ENCODE data around the gene KCNQ4. TPM values are rescaled to one million over a fixed set of nuclear protein-coding genes. Genes with fewer than 3 reads are reported as not detected.

The KCNQ4 gene
- polyA plus RNA-seq, 2 donors = 1.4 to 1.9 TPM

GRCh38 chr1:40774266-40774998, 9.2 kb upstream of the KCNQ4 start:
- 28 to 31% methylated on average over 3 of the region's 3 CpGs for WGBS, 2 donors
- H3K36me3 ChIP-seq (ENCODE audit: control insufficient read depth in 2 of 2, insufficient read depth in 2 of 2, low read length in 1 of 2) = peaks cover 0 to 13% of the 10 kb centered on the region in 2 donors

DNA sequence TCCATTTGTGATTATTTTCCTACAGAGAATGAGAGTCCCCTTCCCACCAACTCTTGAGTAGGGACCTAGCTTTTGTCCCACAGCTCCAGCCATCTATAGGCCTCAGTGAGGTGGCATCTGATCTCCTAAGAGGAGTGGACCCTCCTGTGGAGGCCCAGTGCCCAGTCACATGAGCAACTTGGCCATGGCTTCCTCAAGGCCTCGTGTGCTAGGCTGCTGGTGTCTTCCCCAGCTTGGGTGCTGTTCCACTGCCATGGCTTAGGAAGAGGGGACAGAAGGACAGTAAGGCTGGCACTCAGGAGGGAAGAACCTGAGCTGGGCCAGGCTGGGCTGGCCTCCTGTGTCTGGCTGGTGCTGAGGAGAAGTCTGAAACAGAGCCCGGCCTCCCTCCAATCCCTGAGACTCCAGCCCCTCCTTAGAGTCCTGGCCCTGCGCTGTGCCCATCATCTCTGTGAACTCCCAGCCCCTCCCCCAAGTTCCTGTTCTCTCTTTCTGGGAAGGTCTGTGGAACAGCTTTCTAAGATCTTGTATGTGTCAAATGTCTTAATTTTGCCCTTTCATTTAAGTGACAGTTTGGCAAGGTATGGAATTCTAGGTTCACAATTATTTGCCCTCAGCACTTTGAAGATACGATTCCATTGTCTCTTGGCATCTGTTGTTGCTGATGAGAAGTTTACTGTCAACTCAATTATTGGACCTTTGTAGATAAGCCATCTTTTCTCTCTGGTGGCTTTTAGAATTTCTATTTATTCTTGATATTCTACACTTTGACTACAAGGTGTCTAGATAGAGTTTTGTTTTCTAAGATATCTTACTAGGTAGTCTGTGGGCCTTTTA, 7.1 kb upstream of the KCNQ4 start:
- H3K9me3 ChIP-seq (ENCODE audit: control insufficient read depth in 2 of 2, insufficient read depth in 1 of 2, low read depth in 1 of 2, low read length in 1 of 2) = no peaks in the 10 kb centered on the region
- H3K27me3 ChIP-seq (ENCODE audit: control insufficient read depth in 1 of 2, insufficient read depth in 2 of 2, low read length in 2 of 2) = no peaks in the 10 kb centered on the region
- H3K27ac ChIP-seq (ENCODE audit: low read depth in 2 of 2, low read length in 1 of 2) = no peak overlapping the region
- H3K36me3 ChIP-seq (ENCODE audit: control insufficient read depth in 2 of 2, insufficient read depth in 2 of 2, low read length in 1 of 2) = peaks cover 0 to 2% of the 10 kb centered on the region in 2 donors
- 92 to 95% methylated on average over 4 of the region's 4 CpGs for WGBS, 2 donors
- H3K4me3 ChIP-seq (ENCODE audit: low read depth in 1 of 2, low read length in 2 of 2) = no peak overlapping the region
- no peaks in the 10 kb centered on the region for H3K4me1 ChIP-seq (ENCODE audit: control insufficient read depth in 2 of 2, insufficient read depth in 2 of 2, low read length in 1 of 2)

More at GRCh38 chr1:40774266-40774998, 9.2 kb upstream of the KCNQ4 start:
- Histone ChIP-seq H3K4me3 (ENCODE audit: low read depth in 1 of 2, low read length in 2 of 2) (no peak overlapping the region), H3K27ac (ENCODE audit: low read depth in 2 of 2, low read length in 1 of 2) (no peak overlapping the region), H3K27me3 (ENCODE audit: control insufficient read depth in 1 of 2, insufficient read depth in 2 of 2, low read length in 2 of 2) (no peaks in the 10 kb centered on the region), H3K4me1 (ENCODE audit: control insufficient read depth in 2 of 2, insufficient read depth in 2 of 2, low read length in 1 of 2) (no peaks in the 10 kb centered on the region), H3K9me3 (ENCODE audit: control insufficient read depth in 2 of 2, insufficient read depth in 1 of 2, low read depth in 1 of 2, low read length in 1 of 2) (no peaks in the 10 kb centered on the region)

DNA sequence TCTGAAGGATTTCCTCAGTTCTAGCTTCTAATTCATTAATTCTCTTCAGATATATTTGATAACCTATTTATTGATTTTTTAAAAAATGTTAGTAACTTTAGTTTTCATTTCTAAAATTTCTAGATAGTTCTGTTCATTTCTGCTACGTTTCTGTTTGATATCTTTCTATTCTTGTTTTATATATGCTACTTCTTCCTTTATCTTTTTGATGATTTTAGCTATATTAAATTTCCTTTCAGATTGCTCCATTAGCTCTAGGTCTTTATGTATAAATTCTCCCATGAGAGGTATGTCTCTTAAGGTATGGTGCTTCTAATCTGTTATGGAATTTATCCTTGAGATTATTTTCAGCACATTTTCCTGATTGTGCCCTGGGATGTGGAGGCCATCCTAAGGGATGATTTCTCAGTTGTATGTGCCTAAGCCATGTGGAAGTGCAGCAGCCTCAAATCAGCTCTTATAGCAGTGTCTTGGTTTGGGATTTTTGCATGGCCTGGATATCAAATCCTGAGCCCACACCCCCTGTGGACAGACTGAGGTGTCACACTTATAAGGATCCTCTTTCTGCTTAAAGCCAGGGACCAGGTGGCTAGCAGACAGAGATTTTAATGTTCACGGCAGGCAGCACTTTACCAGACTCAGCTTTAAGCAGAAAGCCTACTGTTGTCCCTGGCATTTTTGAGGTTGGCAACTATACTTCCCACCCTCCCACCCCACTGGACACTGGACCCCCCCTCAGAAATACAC, 6.2 kb upstream of the KCNQ4 start:
- Histone ChIP-seq H3K9me3 (ENCODE audit: control insufficient read depth in 2 of 2, insufficient read depth in 1 of 2, low read depth in 1 of 2, low read length in 1 of 2) (no peaks in the 10 kb centered on the region), H3K27ac (ENCODE audit: low read depth in 2 of 2, low read length in 1 of 2) (no peak overlapping the region), H3K4me3 (ENCODE audit: low read depth in 1 of 2, low read length in 2 of 2) (no peak overlapping the region), H3K4me1 (ENCODE audit: control insufficient read depth in 2 of 2, insufficient read depth in 2 of 2, low read length in 1 of 2) (no peaks in the 10 kb centered on the region), H3K27me3 (ENCODE audit: control insufficient read depth in 1 of 2, insufficient read depth in 2 of 2, low read length in 2 of 2) (no peaks in the 10 kb centered on the region), H3K36me3 (ENCODE audit: control insufficient read depth in 2 of 2, insufficient read depth in 2 of 2, low read length in 1 of 2) (peaks cover 0 to 2% of the 10 kb centered on the region in 2 donors)
- WGBS, 2 donors = 97 to 99% methylated on average over 2 of the region's 2 CpGs

DNA sequence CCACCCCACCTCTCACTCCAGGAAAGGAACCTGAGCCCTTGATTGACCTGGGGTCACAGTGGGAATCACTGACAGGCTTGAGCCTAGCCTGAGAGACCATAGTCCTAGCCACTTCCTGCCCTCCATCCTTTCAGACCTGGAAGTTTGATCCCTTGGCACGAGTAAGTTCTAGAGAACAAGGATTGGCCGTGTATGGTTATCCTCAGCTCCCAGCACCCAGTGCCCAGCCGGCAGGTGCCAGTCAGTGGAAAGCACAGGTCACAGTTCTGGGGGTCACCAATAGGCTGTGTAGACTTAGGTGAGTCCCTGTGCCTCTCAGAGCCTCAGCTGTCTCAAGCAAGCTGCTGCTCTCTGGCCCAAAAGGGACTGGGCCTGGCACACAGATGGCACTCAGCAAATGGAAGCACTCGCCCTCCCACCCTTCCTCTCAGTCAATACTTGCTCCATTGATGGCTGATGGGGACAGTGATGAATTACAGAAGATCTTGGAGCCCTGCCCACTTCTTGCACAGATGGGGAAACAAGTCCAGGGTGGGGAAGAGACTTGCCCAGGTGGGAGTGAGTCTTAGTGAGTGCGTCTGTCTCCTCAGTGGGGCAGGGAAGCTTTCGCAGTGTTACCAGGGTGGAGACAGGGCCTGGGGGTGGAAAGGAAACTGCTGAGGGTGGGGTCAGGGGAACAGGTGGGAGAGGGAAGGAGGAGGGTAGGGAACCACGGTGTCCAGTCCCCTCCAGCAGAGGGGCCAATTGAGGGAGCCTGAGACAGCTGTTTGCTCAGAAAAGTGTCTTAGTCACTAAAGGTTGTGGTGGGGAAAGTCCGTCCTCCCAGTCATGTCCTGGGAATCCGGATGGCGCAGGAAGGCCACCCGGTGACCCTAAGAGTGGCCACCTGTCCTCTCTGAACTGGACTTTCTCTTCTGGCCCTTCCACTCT, 2.6 kb upstream of the KCNQ4 start:
- Histone ChIP-seq H3K27me3 (ENCODE audit: control insufficient read depth in 1 of 2, insufficient read depth in 2 of 2, low read length in 2 of 2) (no peaks in the 10 kb centered on the region), H3K27ac (ENCODE audit: low read depth in 2 of 2, low read length in 1 of 2) (no peak overlapping the region), H3K36me3 (ENCODE audit: control insufficient read depth in 2 of 2, insufficient read depth in 2 of 2, low read length in 1 of 2) (peaks cover 0 to 2% of the 10 kb centered on the region in 2 donors), H3K4me1 (ENCODE audit: control insufficient read depth in 2 of 2, insufficient read depth in 2 of 2, low read length in 1 of 2) (peaks cover 4 to 16% of the 10 kb centered on the region in 2 donors), H3K9me3 (ENCODE audit: control insufficient read depth in 2 of 2, insufficient read depth in 1 of 2, low read depth in 1 of 2, low read length in 1 of 2) (no peaks in the 10 kb centered on the region), H3K4me3 (ENCODE audit: low read depth in 1 of 2, low read length in 2 of 2) (no peak overlapping the region)
- 75 to 84% methylated on average over 10 to 11 of the region's 11 CpGs for WGBS, 2 donors

DNA sequence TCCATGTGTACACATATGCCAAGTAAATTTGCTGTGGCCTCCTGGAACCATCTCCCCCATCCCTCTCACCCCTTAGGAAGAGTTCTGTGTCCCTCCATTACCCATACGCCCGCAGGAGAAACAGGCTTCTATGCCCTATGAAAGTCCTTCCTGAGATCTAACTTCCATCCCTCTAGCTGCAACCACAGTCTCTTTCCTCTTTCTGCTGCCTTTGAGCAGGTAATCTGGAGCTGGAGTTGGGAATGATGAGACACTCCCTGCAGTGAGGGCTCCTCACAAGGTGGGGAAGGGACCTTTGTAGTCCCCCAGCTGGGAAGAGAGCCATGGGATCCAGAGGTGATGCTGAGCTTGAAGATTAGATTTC, 2.0 kb upstream of the KCNQ4 start:
- no peaks in the 10 kb centered on the region for H3K27me3 ChIP-seq (ENCODE audit: control insufficient read depth in 1 of 2, insufficient read depth in 2 of 2, low read length in 2 of 2)
- 87 to 90% methylated on average over 2 of the region's 2 CpGs for WGBS, 2 donors
- H3K9me3 ChIP-seq (ENCODE audit: control insufficient read depth in 2 of 2, insufficient read depth in 1 of 2, low read depth in 1 of 2, low read length in 1 of 2) = no peaks in the 10 kb centered on the region
- H3K4me3 ChIP-seq (ENCODE audit: low read depth in 1 of 2, low read length in 2 of 2) = no peak overlapping the region
- H3K27ac ChIP-seq (ENCODE audit: low read depth in 2 of 2, low read length in 1 of 2) = no peak overlapping the region
- H3K4me1 ChIP-seq (ENCODE audit: control insufficient read depth in 2 of 2, insufficient read depth in 2 of 2, low read length in 1 of 2) = peaks cover 4 to 16% of the 10 kb centered on the region in 2 donors
- peaks cover 0 to 2% of the 10 kb centered on the region in 2 donors for H3K36me3 ChIP-seq (ENCODE audit: control insufficient read depth in 2 of 2, insufficient read depth in 2 of 2, low read length in 1 of 2)

GRCh38 chr1:40782371-40782956, 1.1 kb upstream of the KCNQ4 start:
- H3K4me3 ChIP-seq (ENCODE audit: low read depth in 1 of 2, low read length in 2 of 2) = no peak overlapping the region
- H3K36me3 ChIP-seq (ENCODE audit: control insufficient read depth in 2 of 2, insufficient read depth in 2 of 2, low read length in 1 of 2) = peaks cover 0 to 2% of the 10 kb centered on the region in 2 donors
- no peaks in the 10 kb centered on the region for H3K9me3 ChIP-seq (ENCODE audit: control insufficient read depth in 2 of 2, insufficient read depth in 1 of 2, low read depth in 1 of 2, low read length in 1 of 2)
- H3K4me1 ChIP-seq (ENCODE audit: control insufficient read depth in 2 of 2, insufficient read depth in 2 of 2, low read length in 1 of 2) = peaks cover 4 to 16% of the 10 kb centered on the region in 2 donors
- peak overlapping the region in 1 of 2 donors; percentile 75 for H3K27ac ChIP-seq (ENCODE audit: low read depth in 2 of 2, low read length in 1 of 2)
- H3K27me3 ChIP-seq (ENCODE audit: control insufficient read depth in 1 of 2, insufficient read depth in 2 of 2, low read length in 2 of 2) = no peaks in the 10 kb centered on the region
- 9 to 12% methylated on average over 19 to 20 of the region's 20 CpGs for WGBS, 2 donors

DNA sequence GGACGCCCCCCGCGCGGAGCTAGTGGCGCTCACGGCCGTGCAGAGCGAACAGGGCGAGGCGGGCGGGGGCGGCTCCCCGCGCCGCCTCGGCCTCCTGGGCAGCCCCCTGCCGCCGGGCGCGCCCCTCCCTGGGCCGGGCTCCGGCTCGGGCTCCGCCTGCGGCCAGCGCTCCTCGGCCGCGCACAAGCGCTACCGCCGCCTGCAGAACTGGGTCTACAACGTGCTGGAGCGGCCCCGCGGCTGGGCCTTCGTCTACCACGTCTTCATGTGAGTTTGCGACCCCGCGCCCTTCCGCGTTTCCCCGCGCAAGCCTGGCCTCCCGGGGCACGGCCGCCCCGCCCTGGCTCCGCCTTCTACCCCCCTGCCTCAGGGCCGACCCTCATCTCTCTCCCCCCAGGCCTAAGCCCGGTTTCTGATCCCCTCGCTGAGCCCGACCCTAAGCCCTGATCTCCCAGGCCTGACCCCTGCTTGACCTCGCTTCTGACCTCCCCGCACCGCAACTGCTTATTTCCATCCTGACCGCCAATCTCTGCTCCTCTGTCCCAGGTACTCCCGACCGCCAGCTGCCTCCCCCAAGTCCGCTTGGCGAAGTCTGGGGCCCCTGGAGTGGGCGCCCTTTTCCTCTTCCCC, 669 bp downstream of the KCNQ4 start:
- no peaks in the 10 kb centered on the region for H3K36me3 ChIP-seq (ENCODE audit: control insufficient read depth in 2 of 2, insufficient read depth in 2 of 2, low read length in 1 of 2)
- H3K4me3 ChIP-seq (ENCODE audit: low read depth in 1 of 2, low read length in 2 of 2) = peak overlapping the region; percentile 44 to 74

GRCh38 chr1:40784771-40785151, 1.2 kb downstream of the KCNQ4 start:
- Histone ChIP-seq H3K4me1 (ENCODE audit: control insufficient read depth in 2 of 2, insufficient read depth in 2 of 2, low read length in 1 of 2) (peaks cover 4 to 16% of the 10 kb centered on the region in 2 donors), H3K27me3 (ENCODE audit: control insufficient read depth in 1 of 2, insufficient read depth in 2 of 2, low read length in 2 of 2) (no peaks in the 10 kb centered on the region), H3K4me3 (ENCODE audit: low read depth in 1 of 2, low read length in 2 of 2) (peak overlapping the region; percentile 44 to 74), H3K27ac (ENCODE audit: low read depth in 2 of 2, low read length in 1 of 2) (peak overlapping the region; percentile 56 to 66), H3K36me3 (ENCODE audit: control insufficient read depth in 2 of 2, insufficient read depth in 2 of 2, low read length in 1 of 2) (no peaks in the 10 kb centered on the region), H3K9me3 (ENCODE audit: control insufficient read depth in 2 of 2, insufficient read depth in 1 of 2, low read depth in 1 of 2, low read length in 1 of 2) (no peaks in the 10 kb centered on the region)
- 42 to 57% methylated on average over 9 to 10 of the region's 10 CpGs for WGBS, 2 donors

More for the DNA sequence above, 669 bp downstream of the KCNQ4 start:
- no peaks in the 10 kb centered on the region for H3K27me3 ChIP-seq (ENCODE audit: control insufficient read depth in 1 of 2, insufficient read depth in 2 of 2, low read length in 2 of 2)
- H3K9me3 ChIP-seq (ENCODE audit: control insufficient read depth in 2 of 2, insufficient read depth in 1 of 2, low read depth in 1 of 2, low read length in 1 of 2) = no peaks in the 10 kb centered on the region
- peaks cover 4 to 16% of the 10 kb centered on the region in 2 donors for H3K4me1 ChIP-seq (ENCODE audit: control insufficient read depth in 2 of 2, insufficient read depth in 2 of 2, low read length in 1 of 2)
- 15% methylated on average over 49 to 63 of the region's 63 CpGs for WGBS, 2 donors
- H3K27ac ChIP-seq (ENCODE audit: low read depth in 2 of 2, low read length in 1 of 2) = peak overlapping the region; percentile 56 to 66

Data from esophagus (tissue), 2 donors.